Occipital lobe (tissue), 2 donors: ENCODE results near the gene IGFN1. TPM values are rescaled to one million over a fixed set of nuclear protein-coding genes. Genes with fewer than 3 reads are reported as not detected.
"Not testable (repeated sequence)": the region's sequence is repeated elsewhere in the genome, so short reads cannot be mapped to it uniquely, and the experiment has no call there.

Source experiments
- DNase-seq: peaks from one replicate; lab custom pipeline; 2025; lab: John Stamatoyannopoulos, UW
- total RNA-seq: library from RNA; depleted of rRNA; stranded (reverse); fragments of >200 nt; gene quantifications from one replicate; pipeline ENCODE4 v1.2.3, GENCODE V29; 2014

The IGFN1 gene
- total RNA-seq, 1 donor from 2014 or later = not detected

- no peak for DNase-seq
Measured at GRCh38 chr1:201216395-201217085, 25.9 kb downstream of the IGFN1 start.

- no peak for DNase-seq
Measured at GRCh38 chr1:201217146-201217545, 26.5 kb downstream of the IGFN1 start.

GRCh38 chr1:201217851-201218250, 27.2 kb downstream of the IGFN1 start:
- no peak for DNase-seq

GRCh38 chr1:201218409-201218808, 27.8 kb downstream of the IGFN1 start:
- DNase-seq = no peak

- DNase-seq = no peak
Measured at GRCh38 chr1:201219481-201220387, 29.1 kb downstream of the IGFN1 start.

GRCh38 chr1:201220388-201220715, 29.7 kb downstream of the IGFN1 start:
- no peak for DNase-seq

- DNase-seq = no peak
Measured at GRCh38 chr1:201221201-201221846, 30.7 kb downstream of the IGFN1 start.

GRCh38 chr1:201222125-201222524, 31.5 kb downstream of the IGFN1 start:
- DNase-seq = no peak

GRCh38 chr1:201223852-201224665, 33.4 kb downstream of the IGFN1 start:
- no peak for DNase-seq

GRCh38 chr1:201224666-201225370, 34.2 kb downstream of the IGFN1 start:
- no peak for DNase-seq

GRCh38 chr1:201226178-201226514, 35.5 kb downstream of the IGFN1 start:
- no peak for DNase-seq

- no peak for DNase-seq
Measured at GRCh38 chr1:201226859-201227488, 36.4 kb downstream of the IGFN1 start.

- DNase-seq = no peak
Measured at GRCh38 chr1:201228011-201228983, 37.7 kb downstream of the IGFN1 start.

GRCh38 chr1:201229095-201229494, 38.5 kb downstream of the IGFN1 start:
- DNase-seq = no peak

GRCh38 chr1:201229771-201230635, 39.4 kb downstream of the IGFN1 start:
- no peak for DNase-seq

GRCh38 chr1:201230676-201231075, 40.1 kb downstream of the IGFN1 start:
- DNase-seq = no peak

- DNase-seq = not testable (repeated sequence)
Measured at GRCh38 chr1:201239646-201240045, 49.0 kb downstream of the IGFN1 start.

- DNase-seq = no peak
Measured at GRCh38 chr1:201240171-201240570, 49.5 kb downstream of the IGFN1 start.
